ENCODE measurements around the gene SLC25A29. TPM values are rescaled to one million over a fixed set of nuclear protein-coding genes. Genes with fewer than 3 reads are reported as not detected.

Gene SLC25A29
- total and polyA plus RNA-seq, 2 of the 8 experiments (the other 6 are each of a cell fraction or from before 2014, with no cell fraction given): 135 to 177 TPM

- Histone ChIP-seq H3K23ac (ENCODE audit: insufficient read length) (no peak overlapping the region), H3K9ac (replicated peaks in 1 of 4; ENCODE audit: extremely low read depth in 1 of 4, low read depth in 3 of 4, low read length in 3 of 4) (no peak overlapping the region), H3K18ac (ENCODE audit: extremely low read depth, low read length) (no peak overlapping the region), H3K14ac (ENCODE audit: insufficient read length) (no peak overlapping the region), H3K4me3 (ENCODE audit: extremely low read depth in 1 of 4, insufficient read depth in 2 of 4, low read depth in 3 of 4, low read length in 4 of 4) (no peak overlapping the region), H3K23me2 (ENCODE audit: low read depth, low read length) (no peaks in the 10 kb centered on the region), H4K5ac (ENCODE audit: insufficient read length, low read depth, low read length) (no peak overlapping the region), H3K56ac (replicated peaks; ENCODE audit: insufficient read length, low read depth, low read length) (no peak overlapping the region), H2BK15ac (ENCODE audit: low read length) (no peak overlapping the region), H4K91ac (replicated peaks; ENCODE audit: insufficient read length, low read length) (no peak overlapping the region), H2BK120ac (replicated peaks; ENCODE audit: low read depth, low read length) (no peak overlapping the region), H3K27ac (ENCODE audit: low read depth, low read length) (no peak overlapping the region), H2BK12ac (ENCODE audit: low read depth, low read length) (no peak overlapping the region), H2AK5ac (ENCODE audit: low read depth, low read length) (no peak overlapping the region), H2BK20ac (ENCODE audit: low read length) (no peak overlapping the region), H3K4me1 (replicated peaks in 1 of 4; ENCODE audit: control insufficient read depth in 3 of 4, insufficient read depth in 4 of 4, low read length in 3 of 4) (0 out of 7 replicates have a peak, but pooled peaks cover 0 to 4% (median 0%) of the 10 kb centered on the region in 4 experiments), H3K4ac (replicated peaks; ENCODE audit: insufficient read length, low read depth, low read length) (no peak overlapping the region), H3K36me3 (ENCODE audit: control insufficient read depth in 2 of 4, insufficient read depth in 4 of 4, low read length in 3 of 4) (peaks cover 8 to 35% (median 12%) of the 10 kb centered on the region in 4 experiments; a peak in 6 of 8 replicates), H3K79me1 (ENCODE audit: low read depth, low read length) (no peaks in the 10 kb centered on the region), H3K9me3 (ENCODE audit: insufficient read depth in 2 of 2, low read depth in 1 of 2, low read length in 1 of 2) (no peaks in the 10 kb centered on the region), H4K20me1 (replicated peaks in 1 of 2; ENCODE audit: control insufficient read depth in 1 of 2, insufficient read depth in 2 of 2, low read length in 2 of 2) (peaks cover 0 to 4% of the 10 kb centered on the region in 2 experiments), H2BK5ac (ENCODE audit: low read depth, low read length) (no peak overlapping the region; the same call in 1 of the 2 replicates), H3K79me2 (ENCODE audit: control insufficient read depth in 1 of 2, insufficient read depth in 2 of 2, low read length in 2 of 2) (no peaks in the 10 kb centered on the region), H4K8ac (ENCODE audit: extremely low read depth, insufficient read depth, low read length) (no peak overlapping the region), H2AFZ (ENCODE audit: low read length) (no peak overlapping the region), H3K27me3 (replicated peaks in 1 of 4; ENCODE audit: control insufficient read depth in 3 of 4, extremely low read depth in 1 of 4, insufficient read depth in 3 of 4, low read length in 3 of 4) (no peaks in the 10 kb centered on the region), H3K4me2 (ENCODE audit: insufficient read depth in 1 of 2, low read depth in 2 of 2, low read length in 2 of 2) (no peak overlapping the region)
- FAIRE-seq (no peak), DNase-seq (ENCODE audit: low read depth in 1 of 2, low spot score in 2 of 2) (no peak)
- no peak for TF ChIP-seq GABPA (IDR thresholded peaks at IDR 0.05; ENCODE audit: borderline replicate concordance, insufficient read depth, low read length)
- TF ChIP-seq KDM1A (IDR thresholded peaks at IDR 0.05; ENCODE audit: borderline replicate concordance, low read length): no peak
- CTCF ChIA-PET (ENCODE audit: partially characterized antibody): interaction anchor here (2.1 kb wide), 1 partner anchor 17 kb away, joined by 4 read pairs; no protein-coding TSS in a partner anchor
- POLR2A ChIA-PET (ENCODE audit: partially characterized antibody): interaction anchor here (0.6 to 14.6 kb wide), 12 partner anchors 8 to 1659 kb away, joined by 3 to 129 read pairs (median 4); partner anchors contain the start of gene SLC25A29
- 94% methylated on average over 4 of the region's 8 CpGs; no CpG with 5 or more reads in 1 of the 2 experiments for WGBS, 2 experiments (ENCODE audit: extremely low coverage in 1 of 2, insufficient coverage in 1 of 2, insufficient read length in 1 of 2, insufficient replicate concordance in 2 of 2, low coverage in 1 of 2, low lambda C conversion rate in 2 of 2, missing lambda C conversion rate in 1 of 2)
These were observed 26.6 kb upstream of the SLC25A29 start for GRCh38 chr14:100332797-100333196.

Measured in H1 (cell line).